CD14-positive monocyte (primary cell): ENCODE data around the gene R3HDM4. TPM values are rescaled to one million over a fixed set of nuclear protein-coding genes. Genes with fewer than 3 reads are reported as not detected.
A peak's percentile ranks its signal among the peaks of the same experiment; 100 is the strongest.

Source experiments
- DNase-seq, 3 donors: peaks; one replicate each; pipeline ENCODE4 v3.0.0-alpha.2; 2011 to 2022
- H2AFZ ChIP-seq: 2 replicates; pipeline ENCODE4 v1.6.0; 2012; ENCODE audit warnings: mild to moderate bottlenecking, low read depth, low read length, inconsistent platforms; ENCODE audit not compliant: insufficient read depth, poor library complexity, severe bottlenecking
- H3K27ac ChIP-seq, 2 donors: 1 replicate in 1 of 2; 2 replicates in 1 of 2; pipeline ENCODE4 v1.5.1; 2012 to 2013; ENCODE audit warnings: low read length in 2 of 2, control low read depth in 1 of 2, inconsistent platforms in 1 of 2, low read depth in 1 of 2, mild to moderate bottlenecking in 1 of 2
- H3K27me3 ChIP-seq, 2 donors: one replicate each; pipeline versions ENCODE4 v1.6.0 to v1.6.1; 2011 to 2013; ENCODE audit warnings: low read length in 2 of 2; ENCODE audit not compliant: control insufficient read depth in 2 of 2, insufficient read depth in 2 of 2
- H3K36me3 ChIP-seq, 2 donors: replicated peaks in 1 of 2; 1 replicate in 1 of 2; 2 replicates in 1 of 2; pipeline versions ENCODE4 v1.5.1 to v1.6.1; 2012 to 2013; ENCODE audit warnings: low read length in 2 of 2, control low read depth in 1 of 2, inconsistent platforms in 1 of 2, mild to moderate bottlenecking in 1 of 2; ENCODE audit not compliant: insufficient read depth in 2 of 2, control insufficient read depth in 1 of 2
- H3K4me1 ChIP-seq, 2 donors: 1 replicate in 1 of 2; 2 replicates in 1 of 2; pipeline versions ENCODE4 v1.5.1 to v1.6.1; 2012 to 2013; ENCODE audit warnings: low read length in 2 of 2, control low read depth in 1 of 2, inconsistent platforms in 1 of 2, mild to moderate bottlenecking in 1 of 2, moderate library complexity in 1 of 2; ENCODE audit not compliant: insufficient read depth in 2 of 2, control insufficient read depth in 1 of 2
- H3K4me2 ChIP-seq: replicated peaks from 2 replicates; pipeline ENCODE3; 2012; ENCODE audit warnings: low read length, moderate library complexity, mild to moderate bottlenecking; ENCODE audit not compliant: poor library complexity, severe bottlenecking; ENCODE audit errors: extremely low read depth
- H3K4me3 ChIP-seq, 3 experiments: fragments of 200-600 bp in 1 of 3; sonication (generic) in 1 of 3; replicated peaks in 1 of 3; 1 replicate in 2 of 3; 2 replicates in 1 of 3; pipeline ENCODE4 v1.5.1; 2011 to 2013; ENCODE audit warnings: low read length in 3 of 3, mild to moderate bottlenecking in 3 of 3, control low read depth in 2 of 3, low read depth in 2 of 3, inconsistent platforms in 1 of 3, moderate library complexity in 1 of 3
- H3K79me2 ChIP-seq: 2 replicates; pipeline ENCODE4 v1.6.0; 2012; ENCODE audit warnings: mild to moderate bottlenecking, control low read depth, inconsistent platforms, low read length, moderate library complexity; ENCODE audit not compliant: insufficient read depth
- H3K9ac ChIP-seq: 2 replicates; pipeline ENCODE4 v1.6.0; 2017; ENCODE audit warnings: low read length, mild to moderate bottlenecking; ENCODE audit not compliant: insufficient read depth, poor library complexity, severe bottlenecking
- H3K9me3 ChIP-seq, 2 donors: replicated peaks in 1 of 2; 1 replicate in 1 of 2; 2 replicates in 1 of 2; pipeline versions ENCODE4 v1.5.1 to v1.6.1; 2012 to 2013; ENCODE audit warnings: low read length in 2 of 2, control low read depth in 1 of 2; ENCODE audit not compliant: control insufficient read depth in 1 of 2, insufficient read depth in 1 of 2
- H4K20me1 ChIP-seq: 2 replicates; pipeline ENCODE4 v1.6.0; 2012; ENCODE audit warnings: mild to moderate bottlenecking, low read length, control low read depth, moderate library complexity; ENCODE audit not compliant: insufficient read depth
- H3K27ac Mint-ChIP-seq, 7 donors: one replicate each; pipeline ENCODE4 v1.8.0; 2020; ENCODE audit warnings: mild to moderate bottlenecking in 7 of 7, mixed read lengths in 7 of 7, moderate library complexity in 6 of 7, inconsistent platforms in 2 of 7
- H3K27me3 Mint-ChIP-seq, 3 donors: one replicate each; pipeline ENCODE4 v1.8.0; 2021 to 2022; ENCODE audit warnings: low read depth in 3 of 3, mild to moderate bottlenecking in 3 of 3, mixed read lengths in 3 of 3, moderate library complexity in 3 of 3, inconsistent platforms in 1 of 3
- H3K36me3 Mint-ChIP-seq, 2 donors: one replicate each; pipeline ENCODE4 v1.8.0; 2020; ENCODE audit warnings: mixed read lengths in 2 of 2, inconsistent platforms in 1 of 2, mild to moderate bottlenecking in 1 of 2
- H3K4me1 Mint-ChIP-seq: one replicate; pipeline ENCODE4 v1.8.0; 2020; ENCODE audit warnings: mild to moderate bottlenecking, mixed read lengths
- H3K4me3 Mint-ChIP-seq, 2 donors: one replicate each; pipeline ENCODE4 v1.8.0; 2020; ENCODE audit warnings: mild to moderate bottlenecking in 2 of 2, mixed read lengths in 2 of 2, moderate library complexity in 1 of 2
- H3K9me3 Mint-ChIP-seq, 7 donors: one replicate each; pipeline ENCODE4 v1.8.0; 2020 to 2022; ENCODE audit warnings: mixed read lengths in 7 of 7, mild to moderate bottlenecking in 6 of 7, moderate library complexity in 6 of 7, inconsistent platforms in 2 of 7
- WGBS: methylation state at CpG from one replicate; pipeline ENCODE4 v1.1.5; 2013; ENCODE audit warnings: missing lambda C conversion rate; ENCODE audit not compliant: insufficient coverage; 5-methylcytosine and 5-hydroxymethylcytosine counted together
- intact Hi-C, 2 donors: fragments of 100-400 bp; cut with micrococcal nuclease; formaldehyde crosslinking; loops; one replicate each; pipeline versions ENCODE4 v1.15.0 to v1.15.1; 2023
- polyA plus RNA-seq, 3 donors: library from polyadenylated mRNA; depleted of rRNA in 1 of 3; unstranded in 2 of 3; stranded (reverse) in 1 of 3; fragments of 300-500 nt in 2 of 3; fragments of >200 nt in 1 of 3; fragmentation: Illumina TruSeq in 2 of 3; gene quantifications; 1 replicate in 2 of 3; 2 replicates in 1 of 3; pipeline ENCODE4 v1.2.3, GENCODE V29; 2012 to 2021
- TF ChIP-seq, protein P1 (sequence below): fragments of 200-600 bp; IDR thresholded peaks from one replicate; pipeline ENCODE4 v1.8.0; 2022; ENCODE audit warnings: antibody characterized with exemption, mild to moderate bottlenecking

R3HDM4 gene
- polyA plus RNA-seq, 3 donors, result 70.8 to 99.9 (median 78.7) TPM

DNA sequence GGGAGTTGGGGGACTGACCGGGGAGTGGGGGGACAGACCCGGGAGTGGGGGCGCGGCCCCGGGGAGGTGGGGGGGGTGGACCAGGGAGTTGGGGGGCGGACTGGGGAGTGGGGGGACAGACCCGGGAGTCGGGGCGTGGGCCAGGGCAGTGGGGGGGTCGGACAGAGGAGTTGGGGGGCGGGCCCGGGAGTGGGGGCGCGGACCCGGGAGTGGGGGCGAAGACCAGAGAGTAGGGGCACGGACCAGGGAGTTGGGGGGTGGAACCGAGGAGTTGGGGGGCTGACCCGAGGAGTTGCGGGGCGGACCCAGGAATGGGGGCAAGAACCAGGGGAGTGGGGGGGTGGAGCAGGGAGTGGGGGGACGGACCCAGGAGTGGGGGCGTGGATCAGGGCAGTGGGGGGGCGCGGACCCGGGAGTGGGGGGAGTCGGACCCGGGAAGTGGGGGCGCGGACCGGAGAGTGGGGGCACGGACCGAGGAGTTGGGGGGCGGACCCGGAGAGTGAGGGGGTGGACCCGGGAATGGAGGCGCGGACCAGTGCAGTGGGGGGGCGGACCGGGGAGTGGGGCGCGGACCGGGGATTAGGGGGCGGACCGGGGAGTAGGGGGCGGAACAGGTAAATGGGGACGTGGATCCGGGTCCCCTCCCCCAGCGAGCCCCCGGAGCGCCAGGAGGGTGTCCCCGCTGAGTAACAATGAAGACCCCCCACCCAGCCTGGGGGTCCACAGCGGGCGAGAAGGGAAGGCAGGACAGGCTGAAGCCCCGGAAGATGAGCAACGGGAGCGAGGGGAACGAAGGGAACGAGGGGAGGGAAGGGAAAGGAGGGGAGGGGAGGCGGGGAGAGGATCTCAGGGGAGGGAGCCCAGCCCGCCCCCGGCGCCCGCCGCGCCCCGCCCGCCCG lies 589 bp downstream of the R3HDM4 start:
- peaks cover 43% of the 10 kb centered on the region for H3K4me1 Mint-ChIP-seq
- WGBS, result 0% methylated on average over 17 of the region's 69 CpGs

More for the DNA sequence above, 589 bp downstream of the R3HDM4 start:
- Histone ChIP-seq H3K4me2 (peak overlapping the region; percentile 85), H3K4me3 (peak overlapping the region; percentile 86 to 93 (median 86)), H3K36me3 (no peaks in the 10 kb centered on the region), H4K20me1 (peaks cover 6% of the 10 kb centered on the region), H3K9ac (peak overlapping the region; percentile 93), H3K4me1 (peaks cover 49 to 70% of the 10 kb centered on the region in 2 donors), H3K27ac (peak overlapping the region; percentile 57 to 90), H3K27me3 (peaks cover 7 to 10% of the 10 kb centered on the region in 2 donors), H2AFZ (no peak overlapping the region), H3K79me2 (peaks cover 52% of the 10 kb centered on the region), H3K9me3 (no peaks in the 10 kb centered on the region)
- TF ChIP-seq, protein P1, sequence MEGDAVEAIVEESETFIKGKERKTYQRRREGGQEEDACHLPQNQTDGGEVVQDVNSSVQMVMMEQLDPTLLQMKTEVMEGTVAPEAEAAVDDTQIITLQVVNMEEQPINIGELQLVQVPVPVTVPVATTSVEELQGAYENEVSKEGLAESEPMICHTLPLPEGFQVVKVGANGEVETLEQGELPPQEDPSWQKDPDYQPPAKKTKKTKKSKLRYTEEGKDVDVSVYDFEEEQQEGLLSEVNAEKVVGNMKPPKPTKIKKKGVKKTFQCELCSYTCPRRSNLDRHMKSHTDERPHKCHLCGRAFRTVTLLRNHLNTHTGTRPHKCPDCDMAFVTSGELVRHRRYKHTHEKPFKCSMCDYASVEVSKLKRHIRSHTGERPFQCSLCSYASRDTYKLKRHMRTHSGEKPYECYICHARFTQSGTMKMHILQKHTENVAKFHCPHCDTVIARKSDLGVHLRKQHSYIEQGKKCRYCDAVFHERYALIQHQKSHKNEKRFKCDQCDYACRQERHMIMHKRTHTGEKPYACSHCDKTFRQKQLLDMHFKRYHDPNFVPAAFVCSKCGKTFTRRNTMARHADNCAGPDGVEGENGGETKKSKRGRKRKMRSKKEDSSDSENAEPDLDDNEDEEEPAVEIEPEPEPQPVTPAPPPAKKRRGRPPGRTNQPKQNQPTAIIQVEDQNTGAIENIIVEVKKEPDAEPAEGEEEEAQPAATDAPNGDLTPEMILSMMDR, result no peak
- peaks cover 0 to 3% (median 0%) of the 10 kb centered on the region in 7 donors for H3K9me3 Mint-ChIP-seq
- intact Hi-C loops, result no loop called here
- peaks cover 13 to 15% (median 15%) of the 10 kb centered on the region in 3 donors for H3K27me3 Mint-ChIP-seq
- no peak for DNase-seq
- peak overlapping the region in 6 of 7 donors; percentile 51 to 85 (median 76) for H3K27ac Mint-ChIP-seq
- peaks cover 4 to 9% of the 10 kb centered on the region in 2 donors for H3K36me3 Mint-ChIP-seq
- H3K4me3 Mint-ChIP-seq, result peak overlapping the region; percentile 83
